ENCODE measurements around the gene CNOT8. TPM values are rescaled to one million over a fixed set of nuclear protein-coding genes. Genes with fewer than 3 reads are reported as not detected.

Gene CNOT8
- total and polyA plus RNA-seq, 9 of the 15 experiments (the other 6 are each of a cell fraction or from before 2014, with no cell fraction given) = 15.2 to 68.9 (median 52.1) TPM

- intact Hi-C loops (cut with micrococcal nuclease) (no loop called here), in situ Hi-C loops (cut with MboI) (no loop called here)
- Histone ChIP-seq H3K9me1 (ENCODE audit: control insufficient read depth, insufficient read depth, low read length) (no peaks in the 10 kb centered on the region), H3K9ac (ENCODE audit: insufficient read depth in 1 of 2, low read depth in 2 of 2, low read length in 2 of 2) (peak overlapping the region; percentile 46 to 80; a peak in 3 of 4 replicates), H3K4me1 (replicated peaks in 1 of 2; ENCODE audit: control insufficient read depth in 2 of 2, insufficient read depth in 2 of 2, low read length in 2 of 2) (peaks cover 33 to 50% of the 10 kb centered on the region in 2 experiments), H2AFZ (ENCODE audit: low read depth, low read length) (peak overlapping the region; percentile 82), H3K36me3 (ENCODE audit: control insufficient read depth, insufficient read depth, low read length) (no peaks in the 10 kb centered on the region), H3K79me2 (ENCODE audit: control insufficient read depth, insufficient read depth, low read length) (no peaks in the 10 kb centered on the region), H3K27me3 (ENCODE audit: control insufficient read depth in 2 of 2, insufficient read depth in 2 of 2, low read length in 2 of 2) (no peaks in the 10 kb centered on the region), H4K20me1 (replicated peaks; ENCODE audit: control insufficient read depth, insufficient read depth, low read length) (no peaks in the 10 kb centered on the region), H3K9me3 (replicated peaks; ENCODE audit: control insufficient read depth, insufficient read depth, low read depth, low read length) (no peaks in the 10 kb centered on the region), H3K4me3 (no peak overlapping the region), H3K4me2 (ENCODE audit: insufficient read depth, low read length) (peak overlapping the region; percentile 74), H3K27ac (ENCODE audit: extremely low read depth, low read depth, low read length) (peak overlapping the region; percentile 78)
- ATAC-seq = peak; percentile 88
- peak; percentile 77 to 89 (median 84) for DNase-seq (ENCODE audit: extremely low read depth in 1 of 4, low spot score in 3 of 4)
- 1% methylated on average over 6 of the region's 6 CpGs for WGBS (ENCODE audit: insufficient coverage, low coverage, missing lambda C conversion rate)
- ChIA-PET POLR2A (interaction anchor here (0.6 to 2.0 kb wide), 11 partner anchors 8 to 411 kb away, joined by 3 to 20 read pairs (median 3); partner anchors contain the start of gene CNOT8), CTCF (ENCODE audit: low intra/inter-chr PET ratio) (no interaction called here)
- peak; percentile 93 for FAIRE-seq
- BruUV-seq (replicated peaks) = no TSS peak
- TF ChIP-seq CLOCK (CRISPR knock-in tag; IDR thresholded peaks at IDR 0.05; ENCODE audit: borderline replicate concordance) = no peak
- TF ChIP-seq NCOA1 (IDR thresholded peaks at IDR 0.05; ENCODE audit: low read depth) = peak; percentile 66; the same call in 1 of the 2 replicates
- TF ChIP-seq ZSCAN32 (CRISPR knock-in tag; IDR thresholded peaks at IDR 0.05) = no peak
- TF ChIP-seq MBD2 (IDR thresholded peaks at IDR 0.05; ENCODE audit: borderline replicate concordance, low read depth) = no peak
- no peak for TF ChIP-seq HNRNPUL1 (IDR thresholded peaks at IDR 0.05; ENCODE audit: low read length)
- TF ChIP-seq PBX2 (CRISPR knock-in tag; IDR thresholded peaks at IDR 0.05; ENCODE audit: low read depth) = no peak
- peak; percentile 62; the same call in 1 of the 2 replicates for TF ChIP-seq PBX2 (tag; conservative IDR thresholded peaks at IDR 0.05; ENCODE audit: low read depth)
- no peak for TF ChIP-seq ZNF75A (CRISPR knock-in tag; IDR thresholded peaks at IDR 0.05)
- peak; percentile 97 for TF ChIP-seq CBFA2T3 (IDR thresholded peaks at IDR 0.05)
- TF ChIP-seq HSF4 (CRISPR knock-in tag; IDR thresholded peaks at IDR 0.05; ENCODE audit: borderline replicate concordance) = no peak
- TF ChIP-seq ERF (CRISPR knock-in tag; IDR thresholded peaks at IDR 0.05) = peak; percentile 65; the same call in 1 of the 2 replicates
- no peak for TF ChIP-seq EWSR1 (IDR thresholded peaks at IDR 0.05; ENCODE audit: borderline replicate concordance, low read depth, partially characterized antibody)
- peak; percentile 90 for TF ChIP-seq EP300 (IDR thresholded peaks at IDR 0.05; ENCODE audit: low read length)
Observed at GRCh38 chr5:154840435-154841272, 17.8 kb upstream of the CNOT8 start.
